GM12873 (cell line): ENCODE data around the gene TNFAIP8L1.

ENCODE experiments used
- CTCF ChIP-seq: IDR thresholded peaks from 2 replicates; pipeline ENCODE4 v1.5.1; 2012; ENCODE audit warnings: low read depth, mild to moderate bottlenecking, moderate library complexity, low read length, control low read depth; ENCODE audit not compliant: insufficient read depth; ENCODE audit errors: missing control alignments

Gene TNFAIP8L1

DNA sequence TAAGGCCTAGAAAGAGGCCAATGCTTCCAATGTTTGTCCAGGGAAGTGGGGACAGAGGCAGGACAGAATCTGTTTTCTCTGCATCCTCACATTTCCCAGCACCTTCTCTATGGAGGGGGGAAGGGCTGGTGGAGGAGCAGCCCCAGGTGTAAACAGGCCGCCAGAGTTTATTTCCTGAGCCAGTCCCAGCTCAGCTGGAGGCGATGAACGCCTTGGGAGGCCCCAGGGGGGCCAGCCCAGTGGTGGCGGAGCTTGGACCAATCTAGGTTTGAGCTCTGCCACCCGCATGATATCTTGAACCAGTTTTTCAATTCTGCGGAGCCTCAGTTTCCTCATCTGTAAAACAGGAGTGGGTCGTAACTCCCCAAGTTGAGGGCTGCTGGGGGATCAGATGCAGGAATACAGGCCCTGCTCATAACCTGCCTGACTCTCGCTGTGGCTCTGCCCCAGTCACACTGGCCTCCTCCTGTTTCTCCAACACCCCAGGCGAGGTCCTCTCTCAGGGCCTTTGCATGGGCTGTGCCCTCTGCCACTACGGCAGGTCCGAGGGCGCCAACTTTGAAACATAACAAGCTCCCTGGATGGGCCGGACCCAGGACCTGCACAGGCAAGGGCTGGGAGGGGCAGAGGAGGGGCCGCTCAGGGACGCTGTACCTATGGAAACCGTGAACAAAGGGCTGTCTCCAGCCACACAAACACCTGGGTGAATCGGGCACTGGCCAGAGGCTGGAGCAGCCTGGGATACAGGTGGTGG, 1.1 kb downstream of the TNFAIP8L1 start:
- TF ChIP-seq CTCF, result no peak

- no peak for TF ChIP-seq CTCF
These were observed 1.8 kb downstream of the TNFAIP8L1 start for GRCh38 chr19:4641132-4641531.

- TF ChIP-seq CTCF, result no peak
These were observed 3.3 kb downstream of the TNFAIP8L1 start for GRCh38 chr19:4642625-4643024.

DNA sequence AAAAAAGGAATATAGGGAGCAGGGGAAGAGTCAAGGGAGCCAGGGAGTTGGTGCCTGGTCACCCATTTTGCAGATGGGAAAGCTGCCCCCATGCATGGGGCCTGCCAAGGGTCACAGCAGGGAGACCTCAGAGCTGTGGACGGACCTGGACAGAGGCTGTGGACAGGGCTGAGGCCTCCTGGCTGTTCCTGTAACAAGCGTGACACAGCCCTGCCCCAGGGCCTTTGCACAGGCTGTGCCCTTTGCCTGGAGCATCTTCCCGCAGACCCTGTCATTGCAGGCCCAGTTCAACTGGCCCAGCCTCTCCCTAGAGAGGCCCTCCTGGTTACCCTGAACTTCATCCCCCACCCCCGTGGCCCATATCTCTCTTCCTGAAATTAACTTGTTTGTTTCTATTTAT, 6.4 kb downstream of the TNFAIP8L1 start:
- TF ChIP-seq CTCF, result no peak

DNA sequence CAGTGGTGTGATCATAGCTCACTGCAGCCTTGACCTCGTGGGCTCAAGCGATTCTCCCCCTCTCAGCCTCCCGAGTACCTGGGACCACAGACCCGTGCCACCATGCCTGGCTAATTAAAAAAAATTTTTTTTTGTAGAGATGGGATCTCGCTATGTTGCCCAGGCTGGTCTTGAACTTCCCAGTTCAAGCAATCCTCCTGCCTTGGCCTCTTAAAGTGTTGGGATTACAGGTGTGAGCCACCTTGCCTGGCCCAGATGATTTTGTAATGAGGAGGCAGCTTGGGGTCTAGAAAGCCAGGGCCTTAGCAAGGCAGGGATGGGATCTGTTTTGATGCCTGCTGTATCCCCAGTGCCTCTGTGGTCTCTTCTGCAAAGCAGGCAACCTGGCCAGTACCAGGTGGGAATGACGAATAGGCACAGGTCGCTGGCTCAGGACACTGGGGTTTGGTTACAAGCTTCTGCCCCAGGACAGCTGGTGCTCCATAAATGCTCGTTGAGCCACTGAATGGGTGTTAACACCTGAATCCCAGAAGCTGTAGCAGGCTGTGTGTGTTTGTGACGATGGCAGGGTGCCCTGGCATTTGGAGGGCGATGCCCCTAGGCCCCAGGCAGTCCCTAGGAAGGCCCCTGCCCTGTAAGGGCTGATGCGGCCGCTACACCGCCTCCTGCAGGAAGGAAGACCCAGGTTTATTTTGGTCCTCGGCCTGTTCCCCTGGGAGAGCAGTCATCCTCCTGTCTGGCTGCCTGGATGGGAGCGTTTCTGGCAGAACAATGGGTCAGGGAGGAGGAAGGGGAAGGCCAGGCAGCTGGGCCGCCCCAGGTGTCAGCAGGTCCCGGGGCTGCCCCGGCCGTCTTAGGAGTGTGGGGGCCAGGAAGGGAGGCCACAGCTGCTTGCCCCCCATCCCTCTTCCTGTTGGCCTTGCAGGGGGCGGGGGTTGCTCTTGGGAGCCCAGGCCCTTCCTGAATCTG, 8.6 kb downstream of the TNFAIP8L1 start:
- TF ChIP-seq CTCF, result no peak

- TF ChIP-seq CTCF, result no peak
These were observed 10.2 kb downstream of the TNFAIP8L1 start for GRCh38 chr19:4649392-4650047.

- TF ChIP-seq CTCF, result no peak
These were observed 10.8 kb downstream of the TNFAIP8L1 start for GRCh38 chr19:4650159-4650558.
